VCaP (cell line): Measurements from ENCODE around the gene DYSF.
A peak's percentile ranks its signal among the peaks of the same experiment; 100 is the strongest.

ENCODE experiments used
- H3K27ac ChIP-seq: fragments of 450-650 bp; 2 replicates; pipeline ENCODE4 v1.5.1; 2017
- TF ChIP-seq, protein P1 (sequence below): fragments of 450-650 bp; conservative IDR thresholded peaks from 2 replicates; pipeline ENCODE4 v1.5.1; 2017; ENCODE audit warnings: mild to moderate bottlenecking, moderate library complexity

The DYSF gene

DNA sequence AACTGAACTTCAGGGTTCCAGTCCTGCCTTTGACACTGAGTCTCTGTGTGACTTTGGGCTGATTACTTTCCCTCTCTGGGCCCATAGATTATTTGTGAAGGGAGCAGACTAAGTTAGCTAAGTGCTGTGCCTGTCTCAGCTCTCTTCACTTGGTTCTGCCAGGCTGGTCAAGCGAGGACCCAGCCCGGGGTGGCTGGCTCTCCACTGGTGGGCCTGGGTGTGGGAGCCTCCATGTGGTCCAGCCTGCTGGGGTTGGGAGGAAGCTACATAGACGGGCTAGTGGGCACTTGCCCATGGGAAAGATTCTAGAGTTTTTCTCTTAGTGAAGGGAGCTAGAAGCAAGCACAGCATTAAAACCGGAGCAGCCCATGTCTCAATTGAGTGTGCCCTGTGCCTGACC is 59.0 kb downstream of the DYSF start:
- no peak overlapping the region for H3K27ac ChIP-seq
- TF ChIP-seq, protein P1, sequence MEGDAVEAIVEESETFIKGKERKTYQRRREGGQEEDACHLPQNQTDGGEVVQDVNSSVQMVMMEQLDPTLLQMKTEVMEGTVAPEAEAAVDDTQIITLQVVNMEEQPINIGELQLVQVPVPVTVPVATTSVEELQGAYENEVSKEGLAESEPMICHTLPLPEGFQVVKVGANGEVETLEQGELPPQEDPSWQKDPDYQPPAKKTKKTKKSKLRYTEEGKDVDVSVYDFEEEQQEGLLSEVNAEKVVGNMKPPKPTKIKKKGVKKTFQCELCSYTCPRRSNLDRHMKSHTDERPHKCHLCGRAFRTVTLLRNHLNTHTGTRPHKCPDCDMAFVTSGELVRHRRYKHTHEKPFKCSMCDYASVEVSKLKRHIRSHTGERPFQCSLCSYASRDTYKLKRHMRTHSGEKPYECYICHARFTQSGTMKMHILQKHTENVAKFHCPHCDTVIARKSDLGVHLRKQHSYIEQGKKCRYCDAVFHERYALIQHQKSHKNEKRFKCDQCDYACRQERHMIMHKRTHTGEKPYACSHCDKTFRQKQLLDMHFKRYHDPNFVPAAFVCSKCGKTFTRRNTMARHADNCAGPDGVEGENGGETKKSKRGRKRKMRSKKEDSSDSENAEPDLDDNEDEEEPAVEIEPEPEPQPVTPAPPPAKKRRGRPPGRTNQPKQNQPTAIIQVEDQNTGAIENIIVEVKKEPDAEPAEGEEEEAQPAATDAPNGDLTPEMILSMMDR, result no peak

DNA sequence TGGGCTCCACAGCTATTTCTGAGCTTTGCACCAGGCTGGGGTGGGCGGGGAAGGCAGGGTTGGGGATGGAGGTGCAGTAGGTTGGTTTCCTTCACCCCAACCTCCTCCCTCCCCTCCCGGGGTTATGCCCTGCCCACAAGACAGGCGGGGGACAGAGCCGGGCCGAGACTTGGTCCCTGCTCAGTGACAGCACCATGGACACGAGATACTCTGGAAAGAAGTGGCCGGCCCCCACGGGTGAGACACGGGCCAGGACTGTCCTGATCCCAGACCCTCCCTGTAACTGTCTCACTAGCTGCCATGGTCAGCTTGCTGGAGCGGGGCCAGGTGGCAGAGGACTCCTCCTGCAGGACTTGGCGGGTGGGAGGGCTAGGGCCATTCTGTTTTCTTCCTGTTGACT is 59.7 kb downstream of the DYSF start:
- TF ChIP-seq, protein P1, result no peak
- peak overlapping the region; percentile 41; the same call in 1 of the 2 replicates for H3K27ac ChIP-seq

DNA sequence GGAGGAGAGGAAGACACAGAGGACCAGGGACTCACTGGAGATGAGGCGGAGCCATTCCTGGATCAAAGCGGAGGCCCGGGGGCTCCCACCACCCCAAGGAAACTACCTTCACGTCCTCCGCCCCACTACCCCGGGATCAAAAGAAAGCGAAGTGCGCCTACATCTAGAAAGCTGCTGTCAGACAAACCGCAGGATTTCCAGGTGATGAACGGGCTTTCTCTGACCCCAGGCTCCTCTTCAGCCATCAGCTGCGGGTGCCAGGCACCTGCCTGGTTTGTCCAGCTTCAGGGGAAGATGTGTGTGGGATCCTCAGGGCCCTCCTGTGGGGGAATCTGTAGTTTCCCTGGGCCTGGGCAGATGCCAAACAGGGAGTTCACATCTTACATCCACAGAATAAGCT is 60.4 kb downstream of the DYSF start:
- TF ChIP-seq, protein P1, result no peak
- H3K27ac ChIP-seq, result peak overlapping the region; percentile 41

DNA sequence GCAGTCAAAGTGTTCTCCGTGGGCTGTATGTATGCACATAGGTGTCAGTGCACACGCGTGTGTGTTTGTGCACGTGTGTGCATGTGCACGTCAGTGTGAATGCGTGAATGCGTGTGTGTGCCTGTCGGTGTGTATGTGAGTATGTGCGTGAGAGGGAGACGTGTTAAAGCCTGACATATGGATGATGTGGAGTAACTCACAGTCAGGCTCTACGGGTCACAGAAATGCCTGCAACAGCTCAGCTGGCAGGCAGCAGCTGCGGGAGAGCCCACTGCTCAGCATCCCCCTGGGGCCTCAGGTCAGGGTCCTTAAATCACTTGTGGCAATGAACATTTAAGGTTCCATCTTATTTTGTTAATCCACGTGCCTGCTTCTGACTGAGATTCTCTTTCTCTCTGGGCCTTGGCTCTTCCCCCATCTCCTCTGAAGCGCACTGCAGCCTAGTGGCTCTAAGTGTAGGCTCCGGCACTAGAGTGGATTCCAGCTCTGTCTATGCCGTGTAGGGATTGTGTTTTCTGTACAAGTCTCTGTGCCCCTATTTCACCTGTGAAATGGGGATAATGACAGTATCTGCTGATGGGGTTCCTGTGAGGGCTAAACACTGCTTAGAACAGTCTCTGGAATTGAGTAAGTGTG is 63.0 kb downstream of the DYSF start:
- TF ChIP-seq, protein P1, result no peak
- H3K27ac ChIP-seq, result no peak overlapping the region; the same call in 1 of the 2 replicates

DNA sequence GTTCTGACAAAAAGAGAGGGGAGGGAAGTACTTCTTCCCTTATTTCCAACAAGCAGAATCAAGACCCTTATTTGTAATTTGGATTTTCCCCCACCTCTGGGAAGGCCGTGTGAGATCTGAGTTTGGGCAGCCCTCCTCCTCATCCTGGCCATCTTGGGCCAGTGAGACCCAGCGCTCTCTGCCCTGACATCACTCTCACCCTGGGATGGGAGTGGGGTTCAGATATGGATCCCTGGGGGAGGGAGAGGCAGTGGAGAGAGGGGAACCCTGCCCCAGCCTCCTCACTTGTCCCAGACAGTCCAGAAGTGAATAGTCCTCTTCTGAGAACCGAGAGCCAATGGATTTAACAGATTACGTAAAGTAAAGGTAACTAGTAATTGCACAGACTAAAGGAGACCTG is 64.5 kb downstream of the DYSF start:
- TF ChIP-seq, protein P1, result no peak
- H3K27ac ChIP-seq, result peak overlapping the region; percentile 51

DNA sequence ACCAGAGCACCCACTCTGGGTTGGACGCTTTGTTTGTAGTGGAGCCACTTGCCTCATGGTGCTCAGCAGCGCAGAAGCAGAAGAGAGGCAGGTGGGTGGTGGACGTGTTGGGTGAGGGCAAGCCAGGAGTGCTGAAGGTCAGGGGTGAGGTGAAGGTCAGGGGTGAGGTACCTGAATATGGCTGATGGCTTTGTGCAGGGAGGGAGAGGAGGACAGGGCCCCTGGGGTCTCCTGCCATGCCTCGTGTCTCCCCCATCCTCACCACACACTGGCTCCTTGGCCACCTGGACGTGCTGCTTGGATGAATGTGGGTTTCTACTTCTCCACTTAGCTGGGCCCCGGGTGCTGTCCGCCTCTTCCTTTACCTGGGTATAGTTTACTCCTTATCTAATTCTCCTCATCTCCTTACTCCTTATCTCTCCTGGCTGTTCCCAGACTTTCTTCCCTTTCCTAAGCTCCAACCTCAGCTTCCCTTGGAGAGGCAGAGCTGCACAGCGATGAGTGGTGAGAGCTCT is 68.1 kb downstream of the DYSF start:
- TF ChIP-seq, protein P1, result no peak
- H3K27ac ChIP-seq, result no peak overlapping the region

DNA sequence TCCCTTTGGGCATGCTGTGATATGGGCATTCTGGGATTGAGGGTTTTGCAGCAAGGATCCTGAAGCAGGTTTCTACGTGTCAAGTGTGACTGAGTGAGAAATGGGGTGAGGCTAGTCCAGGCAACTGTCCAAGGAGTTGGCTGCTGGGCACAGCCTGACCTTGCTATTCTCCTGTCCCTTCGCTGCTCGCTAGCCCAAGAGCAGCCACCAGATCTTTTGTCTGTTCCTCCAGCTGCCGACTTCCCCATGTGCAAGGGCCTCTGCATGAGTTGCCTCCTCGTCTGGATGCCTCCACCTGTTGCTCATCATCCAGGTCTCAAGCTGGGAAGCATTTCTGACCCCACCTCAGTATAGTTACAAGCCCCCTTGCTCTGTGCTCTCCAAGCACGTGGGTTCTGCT is 71.1 kb downstream of the DYSF start:
- no peak overlapping the region for H3K27ac ChIP-seq
- TF ChIP-seq, protein P1, result no peak
